Fibroblast of lung (primary cell): ENCODE data around the gene ZYG11B. TPM values are rescaled to one million over a fixed set of nuclear protein-coding genes. Genes with fewer than 3 reads are reported as not detected.
"Not testable (repeated sequence)": the region's sequence is repeated elsewhere in the genome, so short reads cannot be mapped to it uniquely, and the experiment has no call there.

ENCODE experiments used
- DNase-seq, 2 donors: peaks; one replicate each; pipeline versions ENCODE4 v3.0.0 to v3.0.0-alpha.2; 2010; ENCODE audit warnings: low read depth in 2 of 2
- H2AFZ ChIP-seq: 2 replicates; pipeline ENCODE4 v1.5.1; 2012; ENCODE audit warnings: low read length, control low read depth, inconsistent platforms
- H3K27ac ChIP-seq: 2 replicates; pipeline ENCODE4 v1.5.1; 2011; ENCODE audit warnings: low read length, control low read depth; ENCODE audit not compliant: insufficient read depth
- H3K27me3 ChIP-seq: 2 replicates; pipeline ENCODE4 v1.5.1; 2011; ENCODE audit warnings: mild to moderate bottlenecking, low read length; ENCODE audit not compliant: control insufficient read depth, insufficient read depth
- H3K36me3 ChIP-seq: 2 replicates; pipeline ENCODE4 v1.5.1; 2011; ENCODE audit warnings: low read length; ENCODE audit not compliant: control insufficient read depth, insufficient read depth
- H3K4me1 ChIP-seq: 2 replicates; pipeline ENCODE4 v1.5.1; 2011; ENCODE audit warnings: low read length; ENCODE audit not compliant: control insufficient read depth, insufficient read depth; ENCODE audit errors: extremely low read depth
- H3K4me2 ChIP-seq: 2 replicates; pipeline ENCODE4 v1.5.1; 2011; ENCODE audit warnings: low read length, control low read depth; ENCODE audit not compliant: insufficient read depth; ENCODE audit errors: extremely low read depth
- H3K4me3 ChIP-seq, 4 experiments: fragments of 200-600 bp in 1 of 4; sonication (generic) in 1 of 4; replicated peaks in 1 of 4; 2 replicates each; pipeline ENCODE4 v1.5.1; 2011 to 2016; ENCODE audit warnings: low read length in 4 of 4, low read depth in 3 of 4, mild to moderate bottlenecking in 3 of 4, control low read depth in 2 of 4, inconsistent platforms in 1 of 4, mixed read lengths in 1 of 4; ENCODE audit not compliant: insufficient read depth in 1 of 4; ENCODE audit errors: control extremely low read depth in 1 of 4
- H3K79me2 ChIP-seq: 2 replicates; pipeline ENCODE4 v1.5.1; 2012; ENCODE audit warnings: mild to moderate bottlenecking, low read length, inconsistent platforms; ENCODE audit not compliant: control insufficient read depth, insufficient read depth
- H3K9ac ChIP-seq: 2 replicates; pipeline ENCODE4 v1.5.1; 2011; ENCODE audit warnings: mild to moderate bottlenecking, low read length, control low read depth; ENCODE audit not compliant: insufficient read depth
- H3K9me3 ChIP-seq: 2 replicates; pipeline ENCODE4 v1.5.1; 2012; ENCODE audit warnings: low read depth, low read length; ENCODE audit not compliant: control insufficient read depth, insufficient read depth
- H4K20me1 ChIP-seq: 2 replicates; pipeline ENCODE4 v1.5.1; 2011; ENCODE audit warnings: low read length; ENCODE audit not compliant: control insufficient read depth, insufficient read depth; ENCODE audit errors: extremely low read depth
- EZH2 ChIP-seq: IDR thresholded peaks from 2 replicates; pipeline ENCODE4 v1.5.1; 2012; ENCODE audit warnings: low read length, control low read depth, mild to moderate bottlenecking; ENCODE audit errors: missing control alignments
- polyA plus RNA-seq, 2 donors: library from polyadenylated mRNA; depleted of rRNA in 1 of 2; stranded (reverse) in 1 of 2; unstranded in 1 of 2; fragments of >200 nt; gene quantifications; 2 replicates each; pipeline ENCODE4 v1.2.1, GENCODE V29; 2011 to 2012; ENCODE audit warnings: missing spikeins in 1 of 2
- total RNA-seq: library from RNA; depleted of rRNA; stranded (reverse); fragments of >200 nt; gene quantifications from 2 replicates; pipeline ENCODE4 v1.2.1, GENCODE V29; 2014
- TF ChIP-seq, protein P1 (sequence below), 2 donors: IDR thresholded peaks in 1 of 2; conservative IDR thresholded peaks in 1 of 2; 1 replicate in 1 of 2; 2 replicates in 1 of 2; pipeline ENCODE4 v1.5.1; 2011 to 2012; ENCODE audit warnings: low read length in 2 of 2, control low read depth in 1 of 2, inconsistent platforms in 1 of 2, low read depth in 1 of 2, mild to moderate bottlenecking in 1 of 2

ZYG11B gene
- total and polyA plus RNA-seq, 2 donors (not counting 1 experiment from before 2014, with no cell fraction given): 30.2 to 50.7 TPM

DNA sequence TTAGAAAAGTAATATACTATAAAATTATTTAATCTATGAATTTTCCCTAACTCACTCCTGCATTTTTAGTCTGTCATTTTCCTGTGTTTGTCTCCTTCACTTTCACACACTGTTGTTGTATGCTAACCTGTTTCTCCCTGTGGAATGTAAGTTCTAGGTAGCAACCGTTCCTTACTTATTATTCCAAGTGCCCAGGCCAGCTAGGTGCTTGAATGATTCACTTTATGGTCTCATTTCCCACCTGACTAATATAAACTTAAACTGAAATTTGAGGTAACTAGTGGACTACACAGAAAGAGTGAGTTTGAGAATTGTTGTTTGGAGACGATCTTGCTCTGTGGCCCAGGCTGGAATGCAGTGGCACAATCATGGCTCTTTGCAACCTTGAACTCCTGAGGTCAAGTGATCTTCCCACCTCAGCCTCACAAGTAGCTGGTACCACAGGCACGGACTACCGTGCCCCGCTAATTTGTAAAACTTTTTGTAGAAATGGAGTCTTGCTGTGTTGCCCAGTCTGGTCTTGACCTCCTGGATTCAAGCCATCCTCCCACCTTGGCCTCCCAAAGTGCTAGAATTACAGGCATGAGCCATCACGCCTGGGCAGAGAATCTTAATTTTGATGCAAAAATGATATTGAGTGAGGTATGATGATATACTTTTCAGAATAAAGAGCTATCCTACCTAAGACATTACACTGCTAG lies 1.9 kb downstream of the ZYG11B start:
- Histone ChIP-seq H3K79me2 (peaks cover 42% of the 10 kb centered on the region), H3K4me3 (peak overlapping the region in 3 of 4 experiments; percentile 76 to 86 (median 84)), H3K4me2 (peak overlapping the region; percentile 88), H4K20me1 (no peaks in the 10 kb centered on the region), H3K27me3 (no peaks in the 10 kb centered on the region), H3K36me3 (no peaks in the 10 kb centered on the region), H2AFZ (no peak overlapping the region), H3K27ac (no peak overlapping the region), H3K4me1 (no peaks in the 10 kb centered on the region), H3K9ac (no peak overlapping the region), H3K9me3 (no peaks in the 10 kb centered on the region)
- TF ChIP-seq, protein P1, sequence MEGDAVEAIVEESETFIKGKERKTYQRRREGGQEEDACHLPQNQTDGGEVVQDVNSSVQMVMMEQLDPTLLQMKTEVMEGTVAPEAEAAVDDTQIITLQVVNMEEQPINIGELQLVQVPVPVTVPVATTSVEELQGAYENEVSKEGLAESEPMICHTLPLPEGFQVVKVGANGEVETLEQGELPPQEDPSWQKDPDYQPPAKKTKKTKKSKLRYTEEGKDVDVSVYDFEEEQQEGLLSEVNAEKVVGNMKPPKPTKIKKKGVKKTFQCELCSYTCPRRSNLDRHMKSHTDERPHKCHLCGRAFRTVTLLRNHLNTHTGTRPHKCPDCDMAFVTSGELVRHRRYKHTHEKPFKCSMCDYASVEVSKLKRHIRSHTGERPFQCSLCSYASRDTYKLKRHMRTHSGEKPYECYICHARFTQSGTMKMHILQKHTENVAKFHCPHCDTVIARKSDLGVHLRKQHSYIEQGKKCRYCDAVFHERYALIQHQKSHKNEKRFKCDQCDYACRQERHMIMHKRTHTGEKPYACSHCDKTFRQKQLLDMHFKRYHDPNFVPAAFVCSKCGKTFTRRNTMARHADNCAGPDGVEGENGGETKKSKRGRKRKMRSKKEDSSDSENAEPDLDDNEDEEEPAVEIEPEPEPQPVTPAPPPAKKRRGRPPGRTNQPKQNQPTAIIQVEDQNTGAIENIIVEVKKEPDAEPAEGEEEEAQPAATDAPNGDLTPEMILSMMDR (conservative IDR thresholded peaks at IDR 0.05 in 1 of 2, IDR thresholded peaks at IDR 0.05 in 1 of 2; ENCODE audit: low read depth in 1 of 2, low read length in 2 of 2): no peak
- no peak for TF ChIP-seq EZH2
- DNase-seq: no peak

DNA sequence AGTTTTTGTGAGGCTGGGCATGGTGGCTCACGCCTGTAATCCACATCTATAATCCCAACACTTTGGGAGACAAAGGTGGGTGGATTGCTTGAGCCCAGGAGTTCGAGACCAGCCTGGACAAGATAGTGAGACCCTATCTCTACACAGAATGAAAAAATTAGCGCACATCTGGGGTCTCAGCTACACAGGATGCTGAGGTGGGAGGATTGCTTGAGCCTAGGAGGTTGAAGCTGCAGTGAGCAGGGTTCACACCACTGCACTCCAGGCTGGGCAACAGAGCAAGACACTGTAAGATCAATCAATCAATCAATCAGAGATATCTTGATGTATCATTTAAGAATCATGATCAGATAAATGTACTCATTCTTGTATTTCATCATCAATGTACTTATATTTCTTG lies 7.1 kb downstream of the ZYG11B start:
- no peak overlapping the region for H3K27ac ChIP-seq
- no peaks in the 10 kb centered on the region for H3K27me3 ChIP-seq
- H3K9me3 ChIP-seq: no peaks in the 10 kb centered on the region
- no peak overlapping the region for H3K4me3 ChIP-seq
- no peaks in the 10 kb centered on the region for H3K36me3 ChIP-seq
- TF ChIP-seq EZH2: no peak
- TF ChIP-seq, protein P1 (conservative IDR thresholded peaks at IDR 0.05 in 1 of 2, IDR thresholded peaks at IDR 0.05 in 1 of 2; ENCODE audit: low read depth in 1 of 2, low read length in 2 of 2): no peak
- no peak for DNase-seq
- H4K20me1 ChIP-seq: no peaks in the 10 kb centered on the region
- no peak overlapping the region for H3K9ac ChIP-seq
- no peak overlapping the region for H3K4me2 ChIP-seq
- no peak overlapping the region for H2AFZ ChIP-seq
- no peaks in the 10 kb centered on the region for H3K4me1 ChIP-seq
- H3K79me2 ChIP-seq: peaks cover 33% of the 10 kb centered on the region

DNA sequence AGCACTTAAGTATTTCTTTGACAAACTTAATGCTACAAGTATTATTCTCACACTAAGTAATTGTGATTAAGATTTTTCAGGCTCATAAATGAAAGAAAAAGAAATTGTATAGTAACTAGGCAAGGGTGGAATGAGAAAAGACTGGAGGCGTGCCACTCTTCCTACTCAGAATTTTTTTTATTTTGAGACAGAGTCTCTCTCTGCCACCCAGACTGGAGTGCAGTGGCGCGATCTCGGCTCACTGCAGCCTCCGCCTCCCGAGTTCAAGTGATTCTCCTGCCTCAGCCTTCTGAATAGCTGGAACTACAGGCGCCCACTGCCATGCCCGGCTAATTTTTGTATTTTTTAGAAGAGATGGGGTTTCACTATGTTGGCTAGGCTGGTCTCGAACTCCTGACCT lies 9.1 kb downstream of the ZYG11B start:
- H3K9ac ChIP-seq, H3K4me1 ChIP-seq, H3K27me3 ChIP-seq, H2AFZ ChIP-seq, H3K4me2 ChIP-seq, H4K20me1 ChIP-seq, H3K36me3 ChIP-seq, H3K9me3 ChIP-seq, DNase-seq, H3K27ac ChIP-seq, H3K4me3 ChIP-seq: not testable (repeated sequence)
- H3K79me2 ChIP-seq: peaks cover 15% of the 10 kb centered on the region
